Measurements from ENCODE around the gene OXCT2. TPM values are rescaled to one million over a fixed set of nuclear protein-coding genes. Genes with fewer than 3 reads are reported as not detected.
"Not testable (repeated sequence)": the region's sequence is repeated elsewhere in the genome, so short reads cannot be mapped to it uniquely, and the experiment has no call there.

Gene OXCT2
- polyA plus RNA-seq: not detected in 2 replicates
- 0.49 TPM in 1 of 2 replicates, not detected in the other for polyA minus RNA-seq

DNA sequence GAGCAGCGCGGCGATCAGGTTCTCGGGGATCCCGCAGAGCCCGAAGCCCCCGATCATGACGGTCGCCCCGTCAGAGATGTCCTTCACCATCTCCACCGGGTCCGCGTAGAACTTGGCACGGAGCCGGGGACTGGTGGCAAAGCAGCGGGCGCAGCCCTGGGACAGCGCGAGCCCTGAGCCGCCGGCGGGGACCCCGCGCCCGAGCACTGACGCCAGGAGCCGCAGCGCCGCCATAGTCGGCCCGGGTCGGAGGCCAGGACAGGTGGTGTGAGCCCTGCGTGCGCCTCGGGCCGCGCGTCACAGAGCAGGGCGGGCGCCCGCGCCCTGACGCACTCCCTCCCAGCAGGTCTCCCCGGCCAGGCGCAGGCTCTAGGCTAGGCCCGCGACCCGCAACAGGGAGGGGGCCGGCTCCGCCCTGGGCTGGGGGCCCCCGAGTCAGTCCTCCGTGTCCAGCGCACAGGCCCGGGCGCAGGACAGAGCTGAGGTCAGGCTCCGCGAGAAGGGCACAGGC is at the start of gene OXCT2:
TSS of gene OXCT2 (minus strand) at position 327 of the 511 bp plus-strand sequence. CDS start at position 234, 93 bp downstream.
- not testable (repeated sequence) for H2AFZ ChIP-seq (ENCODE audit: low read depth, low read length); H3F3A ChIP-seq (ENCODE audit: insufficient read depth, low read length, poor library complexity, severe bottlenecking)

DNA sequence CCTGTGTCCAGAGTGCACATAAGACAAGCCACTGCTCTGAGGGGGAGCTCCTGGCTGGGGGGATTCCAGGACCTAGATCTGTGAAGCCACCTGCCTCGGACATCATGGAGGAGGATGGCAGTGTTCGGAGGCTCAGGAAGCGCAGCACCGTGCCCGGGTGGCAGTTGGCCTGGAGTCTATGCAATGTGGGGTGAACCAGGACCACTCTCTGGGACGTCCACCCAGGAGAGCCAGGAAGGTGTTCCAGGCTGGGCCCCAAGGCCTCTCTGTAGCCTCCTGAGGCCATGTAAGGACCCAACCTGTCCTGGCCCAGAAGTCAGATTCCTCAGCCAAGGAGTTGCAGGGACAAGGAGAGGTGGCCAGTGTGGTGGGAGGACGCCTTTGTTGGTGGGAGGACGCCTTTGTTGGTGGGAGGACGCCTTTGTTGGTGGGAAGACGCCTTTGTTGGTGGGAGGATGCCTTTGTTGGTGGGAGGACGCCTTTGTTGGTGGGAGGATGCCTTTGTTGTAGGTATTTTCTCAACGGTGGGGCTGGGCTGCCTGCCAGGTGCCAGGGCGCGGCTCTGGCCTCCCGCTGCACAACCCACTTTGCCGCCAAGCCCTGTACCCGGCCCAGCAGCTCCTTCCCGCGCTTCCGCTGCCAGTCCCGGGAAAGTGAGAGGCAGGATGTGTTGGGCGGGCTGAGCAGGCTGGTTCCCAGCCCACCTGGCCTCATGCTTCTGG is 48.1 kb upstream of the OXCT2 start:
- H3K79me2 ChIP-seq (replicated peaks; ENCODE audit: insufficient read depth, low read length): no peaks in the 10 kb centered on the region
- no peaks in the 10 kb centered on the region for H3K27me3 ChIP-seq (ENCODE audit: insufficient read depth, low read depth, low read length)
- no peaks in the 10 kb centered on the region for H3K9me3 ChIP-seq (ENCODE audit: low read length)
- no peak overlapping the region for H3K9ac ChIP-seq (ENCODE audit: low read length)
- no peak overlapping the region for H2AFZ ChIP-seq (ENCODE audit: low read depth, low read length)
- no peaks in the 10 kb centered on the region for H4K20me1 ChIP-seq (ENCODE audit: insufficient read depth)
- no peak overlapping the region for H3K27ac ChIP-seq (ENCODE audit: low read length)
- no peaks in the 10 kb centered on the region for H3K36me3 ChIP-seq (ENCODE audit: insufficient read depth, low read length)
- TF ChIP-seq RAD21 (conservative IDR thresholded peaks at IDR 0.05) (no peak), TAF1 (IDR thresholded peaks at IDR 0.05; ENCODE audit: low read depth) (no peak)
- no peaks in the 10 kb centered on the region for H3F3A ChIP-seq (ENCODE audit: insufficient read depth, low read length, poor library complexity, severe bottlenecking)
- no peaks in the 10 kb centered on the region for H3K9me2 ChIP-seq (ENCODE audit: insufficient read depth, low read length)
- H3K4me2 ChIP-seq (ENCODE audit: low read length): no peak overlapping the region
- H3K4me3 ChIP-seq (ENCODE audit: low read length): no peak overlapping the region

More for the DNA sequence above, at the start of gene OXCT2:
- H4K20me1 ChIP-seq (ENCODE audit: insufficient read depth); H3K9ac ChIP-seq (ENCODE audit: low read length); H3K27me3 ChIP-seq (ENCODE audit: insufficient read depth, low read depth, low read length); H3K4me3 ChIP-seq (ENCODE audit: low read length); H3K36me3 ChIP-seq (ENCODE audit: insufficient read depth, low read length); H3K9me2 ChIP-seq (ENCODE audit: insufficient read depth, low read length); H3K9me3 ChIP-seq (ENCODE audit: low read length); H3K79me2 ChIP-seq (replicated peaks; ENCODE audit: insufficient read depth, low read length); H3K27ac ChIP-seq (ENCODE audit: low read length); H3K4me2 ChIP-seq (ENCODE audit: low read length): not testable (repeated sequence)

DNA sequence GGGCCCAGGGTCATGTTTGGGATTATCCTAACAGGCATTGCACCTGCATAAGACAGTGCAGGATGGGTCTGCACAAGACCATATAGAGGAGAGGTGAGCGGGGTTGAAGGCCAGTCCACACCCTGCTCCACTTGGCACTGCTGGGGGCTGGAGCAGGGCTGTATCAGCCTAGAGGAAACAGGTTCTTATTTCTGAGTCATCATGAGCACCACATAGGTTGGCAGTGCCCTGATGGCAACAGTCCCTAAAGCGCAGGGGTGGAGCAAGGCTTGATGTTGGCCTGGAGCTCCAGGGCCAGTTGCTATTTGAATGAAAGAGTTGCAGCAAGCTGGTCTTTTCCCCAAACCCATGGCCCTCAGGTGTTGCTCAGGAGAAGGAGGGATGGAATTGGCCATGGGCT is 47.3 kb upstream of the OXCT2 start:
- no peaks in the 10 kb centered on the region for H3K27me3 ChIP-seq (ENCODE audit: insufficient read depth, low read depth, low read length)
- no peak overlapping the region for H3K4me2 ChIP-seq (ENCODE audit: low read length)
- no peak overlapping the region for H2AFZ ChIP-seq (ENCODE audit: low read depth, low read length)
- TF ChIP-seq MXI1 (conservative IDR thresholded peaks at IDR 0.05; ENCODE audit: poor library complexity, severe bottlenecking) (no peak), EP300 (conservative IDR thresholded peaks at IDR 0.05; ENCODE audit: poor library complexity, severe bottlenecking) (no peak), TAF1 (IDR thresholded peaks at IDR 0.05; ENCODE audit: low read depth) (no peak), POLR2AphosphoS5 (IDR thresholded peaks at IDR 0.05) (no peak), RAD21 (conservative IDR thresholded peaks at IDR 0.05) (no peak), SMC3 (conservative IDR thresholded peaks at IDR 0.05; ENCODE audit: poor library complexity) (no peak), EZH2 (IDR thresholded peaks at IDR 0.05; ENCODE audit: borderline replicate concordance, insufficient read depth, low read length, poor library complexity, severe bottlenecking) (no peak)
- TF ChIP-seq, protein P1, sequence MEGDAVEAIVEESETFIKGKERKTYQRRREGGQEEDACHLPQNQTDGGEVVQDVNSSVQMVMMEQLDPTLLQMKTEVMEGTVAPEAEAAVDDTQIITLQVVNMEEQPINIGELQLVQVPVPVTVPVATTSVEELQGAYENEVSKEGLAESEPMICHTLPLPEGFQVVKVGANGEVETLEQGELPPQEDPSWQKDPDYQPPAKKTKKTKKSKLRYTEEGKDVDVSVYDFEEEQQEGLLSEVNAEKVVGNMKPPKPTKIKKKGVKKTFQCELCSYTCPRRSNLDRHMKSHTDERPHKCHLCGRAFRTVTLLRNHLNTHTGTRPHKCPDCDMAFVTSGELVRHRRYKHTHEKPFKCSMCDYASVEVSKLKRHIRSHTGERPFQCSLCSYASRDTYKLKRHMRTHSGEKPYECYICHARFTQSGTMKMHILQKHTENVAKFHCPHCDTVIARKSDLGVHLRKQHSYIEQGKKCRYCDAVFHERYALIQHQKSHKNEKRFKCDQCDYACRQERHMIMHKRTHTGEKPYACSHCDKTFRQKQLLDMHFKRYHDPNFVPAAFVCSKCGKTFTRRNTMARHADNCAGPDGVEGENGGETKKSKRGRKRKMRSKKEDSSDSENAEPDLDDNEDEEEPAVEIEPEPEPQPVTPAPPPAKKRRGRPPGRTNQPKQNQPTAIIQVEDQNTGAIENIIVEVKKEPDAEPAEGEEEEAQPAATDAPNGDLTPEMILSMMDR (IDR thresholded peaks at IDR 0.05; ENCODE audit: poor library complexity, severe bottlenecking): no peak
- TF ChIP-seq, protein P2, sequence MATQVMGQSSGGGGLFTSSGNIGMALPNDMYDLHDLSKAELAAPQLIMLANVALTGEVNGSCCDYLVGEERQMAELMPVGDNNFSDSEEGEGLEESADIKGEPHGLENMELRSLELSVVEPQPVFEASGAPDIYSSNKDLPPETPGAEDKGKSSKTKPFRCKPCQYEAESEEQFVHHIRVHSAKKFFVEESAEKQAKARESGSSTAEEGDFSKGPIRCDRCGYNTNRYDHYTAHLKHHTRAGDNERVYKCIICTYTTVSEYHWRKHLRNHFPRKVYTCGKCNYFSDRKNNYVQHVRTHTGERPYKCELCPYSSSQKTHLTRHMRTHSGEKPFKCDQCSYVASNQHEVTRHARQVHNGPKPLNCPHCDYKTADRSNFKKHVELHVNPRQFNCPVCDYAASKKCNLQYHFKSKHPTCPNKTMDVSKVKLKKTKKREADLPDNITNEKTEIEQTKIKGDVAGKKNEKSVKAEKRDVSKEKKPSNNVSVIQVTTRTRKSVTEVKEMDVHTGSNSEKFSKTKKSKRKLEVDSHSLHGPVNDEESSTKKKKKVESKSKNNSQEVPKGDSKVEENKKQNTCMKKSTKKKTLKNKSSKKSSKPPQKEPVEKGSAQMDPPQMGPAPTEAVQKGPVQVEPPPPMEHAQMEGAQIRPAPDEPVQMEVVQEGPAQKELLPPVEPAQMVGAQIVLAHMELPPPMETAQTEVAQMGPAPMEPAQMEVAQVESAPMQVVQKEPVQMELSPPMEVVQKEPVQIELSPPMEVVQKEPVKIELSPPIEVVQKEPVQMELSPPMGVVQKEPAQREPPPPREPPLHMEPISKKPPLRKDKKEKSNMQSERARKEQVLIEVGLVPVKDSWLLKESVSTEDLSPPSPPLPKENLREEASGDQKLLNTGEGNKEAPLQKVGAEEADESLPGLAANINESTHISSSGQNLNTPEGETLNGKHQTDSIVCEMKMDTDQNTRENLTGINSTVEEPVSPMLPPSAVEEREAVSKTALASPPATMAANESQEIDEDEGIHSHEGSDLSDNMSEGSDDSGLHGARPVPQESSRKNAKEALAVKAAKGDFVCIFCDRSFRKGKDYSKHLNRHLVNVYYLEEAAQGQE (IDR thresholded peaks at IDR 0.05; ENCODE audit: borderline replicate concordance): no peak
- no peaks in the 10 kb centered on the region for H3K36me3 ChIP-seq (ENCODE audit: insufficient read depth, low read length)
- H3F3A ChIP-seq (ENCODE audit: insufficient read depth, low read length, poor library complexity, severe bottlenecking): no peaks in the 10 kb centered on the region
- no peaks in the 10 kb centered on the region for H3K79me2 ChIP-seq (replicated peaks; ENCODE audit: insufficient read depth, low read length)
- H3K4me3 ChIP-seq (ENCODE audit: low read length): no peak overlapping the region
- no peaks in the 10 kb centered on the region for H3K9me2 ChIP-seq (ENCODE audit: insufficient read depth, low read length)
- H3K27ac ChIP-seq (ENCODE audit: low read length): no peak overlapping the region
- no peak overlapping the region for H3K9ac ChIP-seq (ENCODE audit: low read length)
- no peaks in the 10 kb centered on the region for H3K9me3 ChIP-seq (ENCODE audit: low read length)
- H4K20me1 ChIP-seq (ENCODE audit: insufficient read depth): no peaks in the 10 kb centered on the region

DNA sequence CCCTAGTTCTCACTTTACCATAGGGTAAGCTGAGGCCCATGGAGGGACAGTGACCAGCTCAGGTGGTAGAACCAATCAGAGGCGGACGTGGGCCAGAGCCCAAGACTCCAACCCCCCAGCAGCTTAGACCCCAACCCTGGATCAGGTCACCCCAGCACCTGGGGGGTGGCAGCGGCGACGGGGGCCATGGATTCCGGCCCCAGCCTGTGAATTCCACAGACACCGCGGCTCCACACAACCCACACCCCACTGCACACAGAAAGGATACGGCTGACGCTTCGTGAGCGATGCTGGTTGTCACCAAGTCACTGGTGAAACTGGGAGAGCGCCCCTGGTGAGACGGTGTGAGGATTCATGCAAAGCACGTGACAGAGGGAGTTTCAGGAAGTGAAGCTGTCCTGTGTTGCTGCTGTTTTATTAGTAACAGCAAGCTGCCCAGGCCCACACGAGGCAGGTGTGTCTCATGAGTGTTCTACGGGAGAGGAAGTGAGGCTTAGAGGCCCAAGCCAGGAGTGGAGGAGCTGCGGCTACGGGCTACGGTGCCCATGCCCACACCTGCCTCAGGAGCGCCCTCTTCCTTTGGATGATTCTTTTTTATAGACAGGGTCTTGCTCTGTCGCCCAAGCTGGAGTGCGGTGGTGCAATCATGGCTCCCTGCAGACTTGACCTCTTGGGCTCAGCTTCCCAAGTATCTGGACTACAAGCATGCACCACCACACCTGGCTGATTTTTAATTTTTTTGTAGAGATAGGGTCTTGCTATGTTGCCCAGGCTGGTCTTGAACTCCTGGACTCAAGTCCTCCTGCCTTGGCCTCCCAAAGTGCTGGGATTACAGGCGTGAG is 46.2 kb upstream of the OXCT2 start:
- H3K4me2 ChIP-seq (ENCODE audit: low read length); H3K27me3 ChIP-seq (ENCODE audit: insufficient read depth, low read depth, low read length); H4K20me1 ChIP-seq (ENCODE audit: insufficient read depth); H3K4me3 ChIP-seq (ENCODE audit: low read length); H3K79me2 ChIP-seq (replicated peaks; ENCODE audit: insufficient read depth, low read length); H3F3A ChIP-seq (ENCODE audit: insufficient read depth, low read length, poor library complexity, severe bottlenecking); H3K9me3 ChIP-seq (ENCODE audit: low read length); H3K9ac ChIP-seq (ENCODE audit: low read length); H3K9me2 ChIP-seq (ENCODE audit: insufficient read depth, low read length); H3K27ac ChIP-seq (ENCODE audit: low read length); H3K36me3 ChIP-seq (ENCODE audit: insufficient read depth, low read length); H2AFZ ChIP-seq (ENCODE audit: low read depth, low read length): not testable (repeated sequence)
